WTC11 (cell line): ENCODE measurements around the gene MMP24. TPM values are rescaled to one million over a fixed set of nuclear protein-coding genes. Genes with fewer than 3 reads are reported as not detected.

Experiments used
- ATAC-seq: fragments of 200-7000 bp; cut with Tn5 transposase; 2 replicates; pipeline ENCODE4 v1.10.0; 2021; ENCODE audit warnings: mild to moderate bottlenecking, moderate library complexity
- CTCF ChIA-PET: fragments of 300-600 bp; sonication (Branson Sonifier 250); formaldehyde crosslinking; loops from one replicate; lab custom pipeline; 2021; ENCODE audit warnings: antibody characterized with exemption; lab: Charles Lee
- POLR2A ChIA-PET: fragments of 350-600 bp; sonication (Branson Sonifier 250); formaldehyde crosslinking; loops from one replicate; lab custom pipeline; 2021; ENCODE audit warnings: antibody characterized with exemption; lab: Charles Lee
- DNase-seq: peaks from one replicate; pipeline ENCODE4 v3.0.0; 2021; ENCODE audit warnings: low spot score
- H3K27ac Mint-ChIP-seq: 2 replicates; pipeline ENCODE4 v1.8.0; 2021; ENCODE audit warnings: mixed read lengths
- H3K27me3 Mint-ChIP-seq: 2 replicates; pipeline ENCODE4 v1.8.0; 2021; ENCODE audit warnings: low read depth, mild to moderate bottlenecking, moderate library complexity, mixed read lengths
- H3K36me3 Mint-ChIP-seq: 2 replicates; pipeline ENCODE4 v1.8.0; 2021; ENCODE audit warnings: mixed read lengths
- H3K4me1 Mint-ChIP-seq: 2 replicates; pipeline ENCODE4 v1.8.0; 2022; ENCODE audit warnings: mixed read lengths
- H3K4me3 Mint-ChIP-seq: 2 replicates; pipeline ENCODE4 v1.8.0; 2021; ENCODE audit warnings: mild to moderate bottlenecking, moderate library complexity, mixed read lengths
- H3K9me3 Mint-ChIP-seq: 2 replicates; pipeline ENCODE4 v1.8.0; 2021; ENCODE audit warnings: mixed read lengths
- ATF3 ChIP-seq: sonication (generic); formaldehyde crosslinking; conservative IDR thresholded peaks from 2 replicates; pipeline ENCODE4 v1.8.1; 2022; ENCODE audit warnings: mild to moderate bottlenecking, missing genetic modification reagents
- FOXJ3 ChIP-seq: sonication (generic); formaldehyde crosslinking; IDR thresholded peaks from 2 replicates; pipeline ENCODE4 v1.9.0; 2021; ENCODE audit warnings: missing genetic modification reagents, mild to moderate bottlenecking, borderline replicate concordance
- GTF2I ChIP-seq: fragments of 250-450 bp; sonication (Bioruptor Pico); conservative IDR thresholded peaks from 2 replicates; pipeline ENCODE4 v1.4.0; 2021; ENCODE audit warnings: mild to moderate bottlenecking
- KAT7 ChIP-seq: sonication (generic); formaldehyde crosslinking; IDR thresholded peaks from 2 replicates; pipeline ENCODE4 v1.8.1; 2023; ENCODE audit warnings: missing genetic modification reagents, mild to moderate bottlenecking, borderline replicate concordance
- MYBL2 ChIP-seq: sonication (generic); formaldehyde crosslinking; IDR thresholded peaks from 2 replicates; pipeline ENCODE4 v1.8.1; 2023; ENCODE audit warnings: mild to moderate bottlenecking, moderate library complexity, missing genetic modification reagents
- NR2C2 ChIP-seq: sonication (generic); formaldehyde crosslinking; IDR thresholded peaks from 2 replicates; pipeline ENCODE4 v1.8.0; 2022; ENCODE audit warnings: mild to moderate bottlenecking, missing genetic modification reagents
- NR3C1 ChIP-seq: sonication (generic); formaldehyde crosslinking; conservative IDR thresholded peaks from 2 replicates; pipeline ENCODE4 v1.8.1; 2023; ENCODE audit warnings: low read depth, mild to moderate bottlenecking, missing genetic modification reagents
- PRDM15 ChIP-seq: sonication (generic); formaldehyde crosslinking; IDR thresholded peaks from 2 replicates; pipeline ENCODE4 v1.8.0; 2022; ENCODE audit warnings: missing genetic modification reagents
- SP1 ChIP-seq: sonication (generic); formaldehyde crosslinking; conservative IDR thresholded peaks from 2 replicates; pipeline ENCODE4 v1.8.1; 2022; ENCODE audit warnings: missing genetic modification reagents
- STAT6 ChIP-seq: sonication (generic); formaldehyde crosslinking; conservative IDR thresholded peaks from 2 replicates; pipeline ENCODE4 v1.8.1; 2023; ENCODE audit warnings: mild to moderate bottlenecking, low read depth, missing genetic modification reagents, moderate library complexity
- TEAD4 ChIP-seq: sonication (generic); formaldehyde crosslinking; IDR thresholded peaks from 2 replicates; pipeline ENCODE4 v1.8.0; 2022; ENCODE audit warnings: mild to moderate bottlenecking, missing genetic modification reagents
- ZNF121 ChIP-seq: sonication (generic); formaldehyde crosslinking; IDR thresholded peaks from 2 replicates; pipeline ENCODE4 v1.8.0; 2023; ENCODE audit warnings: missing genetic modification reagents
- ZNF138 ChIP-seq: sonication (generic); formaldehyde crosslinking; conservative IDR thresholded peaks from 2 replicates; pipeline ENCODE4 v1.8.1; 2022; ENCODE audit warnings: mild to moderate bottlenecking, moderate library complexity, missing genetic modification reagents
- ZNF281 ChIP-seq: sonication (generic); formaldehyde crosslinking; IDR thresholded peaks from 2 replicates; pipeline ENCODE4 v1.8.0; 2023; ENCODE audit warnings: mild to moderate bottlenecking, missing genetic modification reagents
- ZNF416 ChIP-seq: fragments of 250-450 bp; sonication (Bioruptor Pico); IDR thresholded peaks from 2 replicates; pipeline ENCODE4 v1.9.0; 2021; ENCODE audit warnings: mild to moderate bottlenecking, inconsistent platforms
- ZNF512 ChIP-seq: sonication (generic); formaldehyde crosslinking; IDR thresholded peaks from 2 replicates; pipeline ENCODE4 v1.8.1; 2022; ENCODE audit warnings: missing genetic modification reagents, borderline replicate concordance
- ZNF671 ChIP-seq: fragments of 250-450 bp; sonication (Bioruptor Pico); IDR thresholded peaks from 2 replicates; pipeline ENCODE4 v1.8.0; 2021; ENCODE audit warnings: mild to moderate bottlenecking
- total RNA-seq: library from RNA; stranded (reverse); gene quantifications from 3 replicates; pipeline ENCODE4 v1.2.3, GENCODE V29; 2021
- TF ChIP-seq, protein P1 (sequence below): sonication (generic); formaldehyde crosslinking; IDR thresholded peaks from 2 replicates; pipeline ENCODE4 v1.8.0; 2022; ENCODE audit warnings: mild to moderate bottlenecking, missing genetic modification reagents
- TF ChIP-seq, protein P2 (sequence below): sonication (generic); formaldehyde crosslinking; IDR thresholded peaks from 2 replicates; pipeline ENCODE4 v1.8.1; 2022; ENCODE audit warnings: low read depth, mild to moderate bottlenecking, moderate library complexity, missing genetic modification reagents, borderline replicate concordance

Gene MMP24
- total RNA-seq, 1 experiment from 2014 or later: 16.8 TPM

DNA sequence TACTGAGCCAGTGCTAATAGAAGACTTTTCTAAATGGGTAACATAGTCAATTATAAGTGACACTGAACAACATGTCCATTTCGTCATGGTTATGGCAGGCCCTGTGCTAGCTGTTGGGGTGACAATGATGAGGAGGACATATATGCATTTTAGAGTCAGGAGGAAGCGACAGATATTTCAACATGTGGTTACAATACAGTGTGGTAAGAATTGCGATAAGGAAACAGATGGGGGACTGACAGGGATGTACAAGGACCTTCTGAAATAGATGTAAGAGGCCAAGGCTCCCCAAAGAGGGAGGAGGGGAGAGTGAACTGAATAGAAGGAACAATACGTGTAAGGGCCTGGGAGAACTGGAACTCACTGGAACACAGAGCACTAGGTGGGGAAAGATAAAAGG lies 11.7 kb downstream of the MMP24 start (continued):
- no peak for TF ChIP-seq PRDM15 (CRISPR knock-in tag)
- TF ChIP-seq SP1: no peak

- POLR2A ChIA-PET: interaction anchor here (0.7 kb wide), 1 partner anchor 388 kb away, joined by 3 read pairs; no protein-coding TSS in a partner anchor
- Mint-ChIP-seq H3K27me3 (peaks cover 4% of the 10 kb centered on the region), H3K4me3 (no peak overlapping the region), H3K36me3 (peaks cover 6% of the 10 kb centered on the region; the same call in 1 of the 2 replicates), H3K4me1 (peaks cover 15% of the 10 kb centered on the region), H3K9me3 (peaks cover 10% of the 10 kb centered on the region), H3K27ac (no peak overlapping the region)
- CTCF ChIA-PET: no interaction called here
- no peak for DNase-seq
- TF ChIP-seq ZNF512 (CRISPR knock-in tag) (no peak), SP1 (no peak), NR3C1 (no peak), ZNF281 (CRISPR knock-in tag) (no peak), ATF3 (CRISPR knock-in tag) (no peak), ZNF138 (no peak), MYBL2 (CRISPR knock-in tag) (no peak), ZNF671 (CRISPR knock-in tag) (no peak), NR2C2 (CRISPR knock-in tag) (no peak), TEAD4 (CRISPR knock-in tag) (no peak), GTF2I (CRISPR knock-in tag) (no peak), FOXJ3 (CRISPR knock-in tag) (no peak), ZNF121 (CRISPR knock-in tag) (no peak), KAT7 (no peak), ZNF416 (CRISPR knock-in tag) (no peak), STAT6 (CRISPR knock-in tag) (no peak)
- TF ChIP-seq, protein P1, sequence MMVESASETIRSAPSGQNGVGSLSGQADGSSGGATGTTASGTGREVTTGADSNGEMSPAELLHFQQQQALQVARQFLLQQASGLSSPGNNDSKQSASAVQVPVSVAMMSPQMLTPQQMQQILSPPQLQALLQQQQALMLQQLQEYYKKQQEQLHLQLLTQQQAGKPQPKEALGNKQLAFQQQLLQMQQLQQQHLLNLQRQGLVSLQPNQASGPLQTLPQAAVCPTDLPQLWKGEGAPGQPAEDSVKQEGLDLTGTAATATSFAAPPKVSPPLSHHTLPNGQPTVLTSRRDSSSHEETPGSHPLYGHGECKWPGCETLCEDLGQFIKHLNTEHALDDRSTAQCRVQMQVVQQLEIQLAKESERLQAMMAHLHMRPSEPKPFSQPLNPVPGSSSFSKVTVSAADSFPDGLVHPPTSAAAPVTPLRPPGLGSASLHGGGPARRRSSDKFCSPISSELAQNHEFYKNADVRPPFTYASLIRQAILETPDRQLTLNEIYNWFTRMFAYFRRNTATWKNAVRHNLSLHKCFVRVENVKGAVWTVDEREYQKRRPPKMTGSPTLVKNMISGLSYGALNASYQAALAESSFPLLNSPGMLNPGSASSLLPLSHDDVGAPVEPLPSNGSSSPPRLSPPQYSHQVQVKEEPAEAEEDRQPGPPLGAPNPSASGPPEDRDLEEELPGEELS (CRISPR knock-in tag): no peak
- TF ChIP-seq, protein P2, sequence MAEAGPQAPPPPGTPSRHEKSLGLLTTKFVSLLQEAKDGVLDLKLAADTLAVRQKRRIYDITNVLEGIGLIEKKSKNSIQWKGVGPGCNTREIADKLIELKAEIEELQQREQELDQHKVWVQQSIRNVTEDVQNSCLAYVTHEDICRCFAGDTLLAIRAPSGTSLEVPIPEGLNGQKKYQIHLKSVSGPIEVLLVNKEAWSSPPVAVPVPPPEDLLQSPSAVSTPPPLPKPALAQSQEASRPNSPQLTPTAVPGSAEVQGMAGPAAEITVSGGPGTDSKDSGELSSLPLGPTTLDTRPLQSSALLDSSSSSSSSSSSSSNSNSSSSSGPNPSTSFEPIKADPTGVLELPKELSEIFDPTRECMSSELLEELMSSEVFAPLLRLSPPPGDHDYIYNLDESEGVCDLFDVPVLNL (CRISPR knock-in tag): no peak
- no peak for ATAC-seq
Observed at GRCh38 chr20:35238735-35239134, 12.2 kb downstream of the MMP24 start.
